Measurements from ENCODE around the gene PPP1R2C. TPM values are rescaled to one million over a fixed set of nuclear protein-coding genes. Genes with fewer than 3 reads are reported as not detected.

Gene PPP1R2C
- total RNA-seq, 2 experiments from 2014 or later: not detected

DNA sequence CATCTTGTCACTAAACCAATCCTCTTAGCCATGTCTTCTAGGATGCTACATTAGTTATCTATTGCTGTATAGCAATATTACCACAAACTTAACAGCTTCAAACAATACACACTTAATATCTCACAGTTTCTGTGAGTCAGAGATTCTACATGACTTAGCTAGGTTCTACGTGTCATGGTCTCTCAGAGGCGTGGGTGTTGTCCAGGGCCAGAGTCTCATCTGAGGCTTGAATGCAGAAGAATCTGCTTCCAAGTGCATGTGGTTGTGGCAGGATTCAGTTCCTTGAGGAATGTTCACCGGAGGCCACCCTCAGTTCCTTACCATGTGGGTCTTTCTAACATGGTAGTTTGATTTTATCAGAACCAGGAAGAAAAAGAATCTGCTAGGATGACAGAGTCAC lies 26.4 kb downstream of the PPP1R2C start:
- CTCF ChIA-PET: no interaction called here
- POLR2A ChIA-PET: no interaction called here

DNA sequence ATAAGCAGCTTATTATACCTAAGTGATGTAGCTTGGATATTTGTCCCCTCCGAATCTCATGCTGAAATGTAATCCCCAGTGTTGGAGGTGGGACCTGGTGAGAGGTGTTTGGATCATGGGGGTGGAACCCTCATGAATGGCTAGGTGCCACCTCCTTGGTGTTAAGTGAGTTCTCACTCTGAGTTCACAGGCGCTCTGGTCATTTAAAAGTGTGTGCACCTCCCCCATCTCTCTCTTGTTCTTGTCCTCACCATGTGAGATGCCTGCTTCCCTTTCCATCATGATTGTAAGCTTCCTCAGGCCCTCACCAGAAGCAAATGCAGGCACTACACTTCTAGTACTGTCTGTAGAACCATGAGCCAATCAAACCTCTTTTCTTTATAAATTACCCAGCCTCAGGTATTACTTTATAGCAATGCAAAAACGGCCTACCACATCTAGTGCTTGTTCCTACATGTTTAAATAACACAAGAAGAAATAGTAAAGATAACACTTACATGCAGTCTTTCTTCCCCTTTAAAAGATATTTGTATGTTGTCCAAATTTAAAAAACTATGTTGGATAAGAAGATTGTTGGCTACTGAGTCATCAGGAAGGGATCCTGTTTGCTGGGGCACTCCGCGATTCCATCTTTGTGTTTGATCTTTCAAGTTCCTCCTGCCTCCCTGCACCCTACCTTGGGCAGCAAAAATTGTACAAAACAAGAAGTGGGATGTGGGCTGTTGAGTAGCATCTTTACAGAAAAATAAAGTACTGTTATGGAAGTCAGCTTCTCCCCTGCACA lies 29.7 kb downstream of the PPP1R2C start:
- ChIA-PET POLR2A (no interaction called here), CTCF (no interaction called here)

DNA sequence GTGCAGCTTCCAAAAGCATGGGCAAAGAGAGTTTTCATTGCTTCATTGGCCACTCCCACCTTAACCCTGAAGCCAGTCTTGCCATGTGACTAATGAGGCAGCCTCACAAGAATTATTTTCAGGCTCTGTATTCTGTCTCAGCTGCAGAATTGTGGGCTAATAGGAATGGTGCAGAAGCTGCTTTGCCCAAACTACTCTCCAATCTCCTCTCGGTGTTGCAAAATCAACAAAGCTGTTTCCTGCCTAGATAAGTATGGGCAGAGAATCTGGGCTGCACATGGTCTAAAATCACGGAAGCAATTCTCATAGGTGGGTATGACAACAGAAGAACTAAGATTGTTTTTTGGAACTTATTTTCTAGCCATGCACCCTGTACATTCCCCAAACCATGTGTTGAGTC lies 31.4 kb downstream of the PPP1R2C start:
- POLR2A ChIA-PET: no interaction called here
- CTCF ChIA-PET: interaction anchor here (0.7 kb wide), 2 partner anchors 621 to 1662 kb away, joined by 4 read pairs; no protein-coding TSS in a partner anchor

DNA sequence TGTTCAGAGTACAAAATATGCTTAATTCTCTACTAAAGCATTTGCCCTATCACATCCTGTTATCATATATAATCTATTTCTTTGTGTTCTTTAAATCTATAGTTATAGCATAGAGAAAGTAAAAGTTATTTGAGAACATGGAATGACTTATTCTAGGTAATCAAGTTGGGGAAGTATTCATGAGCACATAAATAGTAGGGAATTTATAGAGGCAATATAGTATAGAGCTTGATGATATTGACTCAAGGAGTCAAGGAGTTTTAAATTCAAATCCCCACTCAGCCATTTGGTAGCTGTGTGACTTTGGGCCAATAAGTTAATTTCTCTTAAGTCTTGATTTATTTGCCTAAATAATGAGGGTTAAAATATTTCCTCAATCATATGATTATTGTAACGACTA lies 37.5 kb downstream of the PPP1R2C start:
- CTCF ChIA-PET: no interaction called here
- POLR2A ChIA-PET: no interaction called here

GRCh38 chrX:42739741-42740140 lies 38.2 kb downstream of the PPP1R2C start:
- ChIA-PET CTCF (no interaction called here), POLR2A (no interaction called here)

DNA sequence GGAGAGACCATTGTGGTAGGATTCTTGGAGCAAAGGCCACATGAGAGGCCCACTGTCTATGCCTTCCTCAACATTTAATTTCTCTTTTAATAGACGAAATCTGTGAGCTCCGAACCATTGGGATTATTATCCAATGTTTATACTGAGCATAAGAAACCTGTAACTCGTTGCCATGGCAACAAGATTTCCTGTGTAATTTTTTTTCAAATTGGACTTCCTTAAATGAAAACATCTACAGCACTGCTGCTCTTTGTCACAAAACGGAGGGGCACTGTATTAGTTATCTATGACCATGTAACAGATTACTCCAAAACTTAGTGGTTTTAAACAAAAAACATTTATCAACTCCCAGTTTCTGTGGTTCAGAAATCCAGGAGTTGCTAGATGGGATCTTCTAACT lies 38.7 kb downstream of the PPP1R2C start:
- ChIA-PET POLR2A (no interaction called here), CTCF (no interaction called here)

DNA sequence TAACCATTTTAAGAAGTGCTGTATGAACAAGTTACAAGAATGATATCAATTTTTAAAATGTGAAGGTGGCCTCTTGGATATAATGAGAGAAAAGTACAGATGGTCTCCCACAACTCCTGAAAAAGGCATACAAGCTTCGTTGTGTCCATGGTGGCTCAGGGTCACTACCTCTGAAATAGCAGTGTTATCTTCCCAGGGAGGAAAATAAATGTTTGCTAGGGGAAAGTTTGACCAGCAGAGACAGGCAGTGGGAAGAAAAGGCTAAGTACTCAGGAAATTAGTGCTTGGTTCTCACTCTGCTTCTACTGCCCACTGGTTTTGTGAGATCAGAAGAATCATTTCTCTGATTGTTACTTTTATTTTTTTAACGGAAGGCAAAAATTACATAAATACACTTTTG lies 39.4 kb downstream of the PPP1R2C start:
- ChIA-PET POLR2A (no interaction called here), CTCF (no interaction called here)

- ChIA-PET POLR2A (no interaction called here), CTCF (no interaction called here)
Observed at GRCh38 chrX:42735250-42735649, 42.7 kb downstream of the PPP1R2C start.

- POLR2A ChIA-PET: no interaction called here
Observed at GRCh38 chrX:42732506-42732905, 45.5 kb downstream of the PPP1R2C start.

More at GRCh38 chrX:42732506-42732905, 45.5 kb downstream of the PPP1R2C start:
- CTCF ChIA-PET: no interaction called here
